ENCODE measurements around the gene S100A13.
"Not testable (repeated sequence)": the region's sequence is repeated elsewhere in the genome, so short reads cannot be mapped to it uniquely, and the experiment has no call there.

The S100A13 gene

DNA sequence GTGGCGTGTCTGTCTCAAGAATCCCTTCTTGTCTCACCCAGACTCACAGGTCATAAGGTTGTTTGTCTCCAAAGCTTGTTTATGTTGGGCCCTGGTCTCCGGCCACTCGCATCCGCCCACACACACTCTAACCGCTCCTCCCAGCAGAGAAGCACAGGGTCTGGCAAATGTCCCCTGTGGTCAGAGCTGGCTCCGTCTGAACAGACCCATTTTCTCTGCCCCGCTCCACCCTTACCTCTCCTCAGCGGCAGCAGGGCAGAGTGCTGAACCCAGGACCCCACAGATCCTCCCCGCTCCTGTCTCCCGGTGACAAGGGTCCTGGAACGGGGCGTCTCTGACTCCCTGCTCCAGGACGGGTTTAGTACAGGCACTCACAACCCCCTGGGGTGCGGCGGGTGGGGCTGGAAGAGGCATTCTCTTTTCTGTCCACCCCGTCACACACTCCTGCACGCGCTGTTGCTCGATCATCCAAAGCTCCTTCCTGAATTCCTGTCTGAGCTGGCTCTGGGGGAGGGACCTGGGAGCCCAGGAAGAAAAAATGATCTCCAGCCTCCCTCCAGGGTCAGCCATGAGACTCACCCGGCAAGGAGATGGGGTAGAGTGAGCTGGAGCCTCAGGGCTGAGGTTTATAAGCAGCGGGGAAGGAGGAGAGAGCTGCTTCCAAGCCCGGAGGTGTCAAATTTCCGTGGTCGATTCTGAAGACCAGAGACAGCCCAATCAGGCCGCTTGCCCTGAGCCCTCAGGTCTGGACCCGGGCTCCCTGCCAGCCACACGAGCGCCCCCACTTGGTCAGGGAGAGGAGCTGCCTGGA, at the start of gene S100A13:
TSS of gene S100A13 (minus strand) at position 602 of the 811 bp plus-strand sequence. CDS start 1,033 bp downstream, outside the sequence.
- DNase-seq (ENCODE audit: low read depth in 2 of 2), result peak; percentile 86 to 88

DNA sequence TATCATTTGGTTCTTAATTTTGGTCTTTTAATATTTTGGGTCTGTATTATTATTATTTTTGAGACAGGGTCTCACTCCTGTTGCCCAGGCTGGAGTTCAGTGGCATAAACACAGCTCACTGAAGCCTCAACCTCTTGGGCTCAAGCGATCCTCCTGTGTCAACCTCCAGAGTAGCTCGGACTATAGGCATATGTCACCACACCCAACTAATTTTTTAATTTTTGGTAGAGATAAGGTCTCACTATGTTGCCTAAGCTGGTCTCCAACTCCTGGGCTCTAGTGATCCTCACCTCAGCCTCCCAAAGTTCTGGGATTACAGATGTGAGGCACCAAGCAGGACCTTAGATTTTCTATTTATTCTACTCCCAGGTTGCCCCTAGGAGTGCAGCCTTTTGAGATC, 46.2 kb upstream of the S100A13 start:
- DNase-seq (ENCODE audit: low read depth in 2 of 2), result no peak

DNA sequence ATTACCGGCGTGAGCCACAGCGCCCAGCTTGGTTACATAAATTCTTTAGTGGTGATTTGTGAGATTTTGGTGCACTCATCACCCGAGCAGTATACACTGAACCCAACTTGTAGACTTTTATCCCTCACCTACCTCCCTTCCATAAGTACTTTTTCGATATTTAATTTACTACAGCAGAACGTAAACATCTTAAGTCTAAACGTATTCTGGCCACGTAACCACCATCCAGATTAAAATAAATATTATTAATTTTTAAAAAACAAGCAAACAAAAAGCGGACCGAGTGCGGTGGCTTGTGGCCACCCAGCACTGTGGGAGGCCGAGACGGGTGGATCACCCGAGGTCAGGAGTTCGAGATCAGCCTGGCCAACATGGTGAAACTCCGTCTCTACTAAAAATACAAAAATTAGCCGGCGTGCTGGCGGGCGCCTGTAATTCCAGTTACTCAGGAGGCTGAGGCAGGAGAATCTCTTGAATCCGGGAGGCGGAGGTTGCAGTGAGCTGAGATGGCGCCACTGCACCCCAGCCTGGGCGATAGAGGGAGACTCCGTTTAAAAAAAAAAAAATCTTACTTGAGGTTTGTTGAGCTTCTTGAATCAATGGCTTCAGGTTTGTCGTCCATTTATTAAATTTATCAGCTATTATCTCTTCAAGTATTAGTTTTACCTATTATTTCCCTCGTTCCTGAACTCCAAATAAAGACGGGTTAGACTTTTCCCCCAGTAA, 44.5 kb upstream of the S100A13 start:
- not testable (repeated sequence) for DNase-seq (ENCODE audit: low read depth in 2 of 2)

DNA sequence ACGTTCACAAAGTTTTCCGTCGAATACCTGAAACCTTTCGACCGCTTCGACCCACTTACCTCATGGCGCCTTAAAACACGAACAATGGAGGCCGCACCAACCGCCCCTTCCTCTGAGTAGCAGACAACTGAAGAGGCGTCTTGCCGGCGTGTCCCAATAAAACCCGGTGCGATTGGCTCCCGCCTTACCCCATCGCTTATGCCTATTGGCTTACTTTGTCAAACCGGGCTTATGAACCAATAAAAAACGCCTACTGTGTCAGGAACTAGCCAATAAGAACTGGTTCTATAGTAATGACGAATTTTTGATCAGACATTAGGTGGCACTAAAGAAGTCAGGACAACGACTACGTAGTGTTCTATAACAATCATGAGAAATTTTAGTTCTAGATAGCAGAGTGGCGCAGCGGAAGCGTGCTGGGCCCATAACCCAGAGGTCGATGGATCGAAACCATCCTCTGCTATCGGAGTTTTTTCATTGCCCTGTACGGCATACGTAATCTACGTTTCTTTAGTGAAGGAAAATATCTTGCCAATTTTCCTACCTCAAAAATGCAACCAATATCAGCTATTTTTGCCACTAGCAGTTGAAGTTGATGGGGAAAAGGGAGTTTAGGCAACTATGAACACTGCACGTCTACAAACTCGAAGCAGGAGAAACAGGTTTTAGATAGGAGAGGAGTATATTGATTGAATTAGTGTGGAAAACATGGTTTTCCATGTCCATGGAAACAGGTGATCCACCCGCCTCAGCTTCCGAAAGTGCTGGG, 43.7 kb upstream of the S100A13 start, which contains the start of gene ILF2:
TSS of gene ILF2 (minus strand) at position 135 of the 769 bp plus-strand sequence. CDS start at position 64, 71 bp downstream.
- DNase-seq (ENCODE audit: low read depth in 2 of 2), result peak; percentile 100

DNA sequence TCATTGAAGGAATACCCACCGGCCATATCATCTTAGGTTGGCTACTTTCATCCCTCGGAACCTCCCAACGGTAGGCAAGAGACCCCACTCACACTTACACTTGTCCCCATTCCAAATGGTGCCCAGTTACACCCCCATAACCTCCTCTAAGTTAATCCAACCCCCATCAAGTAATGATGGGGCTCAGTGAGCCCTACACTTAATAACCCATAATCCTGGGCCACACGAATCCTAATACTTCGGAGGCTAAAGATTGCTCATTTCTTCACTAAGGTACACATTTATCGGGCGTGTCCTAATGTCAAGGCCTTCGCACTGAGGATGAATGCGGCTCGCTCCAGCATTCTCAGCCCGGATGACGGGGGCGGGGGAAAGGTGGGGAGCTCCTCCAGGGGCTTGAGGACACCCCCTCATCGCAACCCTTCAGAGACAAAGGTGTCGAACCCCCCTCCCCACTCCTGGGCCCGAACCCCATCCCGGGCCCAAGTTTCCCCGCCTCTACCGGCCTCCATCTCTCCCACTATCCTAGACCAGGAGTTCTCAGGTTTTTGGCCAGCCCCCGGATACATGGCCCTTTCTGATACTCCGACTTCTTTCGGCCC, 43.1 kb upstream of the S100A13 start:
- DNase-seq (ENCODE audit: low read depth in 2 of 2), result no peak

DNA sequence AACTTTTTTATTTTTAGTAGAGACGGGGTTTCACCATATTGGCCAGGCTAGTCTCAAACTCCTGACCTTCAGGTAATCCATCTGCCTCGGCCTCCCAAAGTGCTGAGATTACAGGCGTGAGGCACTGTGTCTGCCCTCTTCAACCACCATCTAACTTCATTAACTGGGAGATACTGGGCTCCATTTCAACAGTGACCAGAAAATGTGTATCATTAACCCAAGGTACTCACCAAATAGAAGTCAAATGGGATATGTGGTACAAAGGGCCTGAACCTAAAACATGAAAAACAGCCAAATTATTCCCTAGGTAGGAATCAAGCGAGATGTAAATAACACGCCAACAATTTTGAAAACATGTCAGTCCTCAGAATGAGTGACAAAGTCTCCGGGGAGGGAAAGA, 42.3 kb upstream of the S100A13 start:
- no peak for DNase-seq (ENCODE audit: low read depth in 2 of 2)

DNA sequence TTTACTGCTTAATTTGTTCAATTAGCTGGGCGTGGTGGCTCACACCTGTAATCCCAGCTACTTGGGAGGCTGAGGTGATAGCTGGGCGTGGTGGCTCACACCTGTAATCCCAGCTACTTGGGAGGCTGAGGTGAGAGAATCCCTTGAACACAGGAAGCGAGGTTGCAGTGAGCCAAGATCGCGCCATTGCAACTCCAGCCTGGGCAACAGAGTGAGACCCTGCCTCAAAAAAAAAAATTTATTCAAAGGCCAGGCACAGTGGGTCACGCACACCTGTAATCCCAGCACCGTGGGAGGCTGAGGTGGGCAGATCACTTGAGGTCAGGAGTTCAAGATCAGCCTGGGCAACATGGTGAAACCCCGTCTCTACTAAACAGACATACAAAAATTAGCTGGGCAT, 41.4 kb upstream of the S100A13 start:
- DNase-seq (ENCODE audit: low read depth in 2 of 2), result not testable (repeated sequence)

DNA sequence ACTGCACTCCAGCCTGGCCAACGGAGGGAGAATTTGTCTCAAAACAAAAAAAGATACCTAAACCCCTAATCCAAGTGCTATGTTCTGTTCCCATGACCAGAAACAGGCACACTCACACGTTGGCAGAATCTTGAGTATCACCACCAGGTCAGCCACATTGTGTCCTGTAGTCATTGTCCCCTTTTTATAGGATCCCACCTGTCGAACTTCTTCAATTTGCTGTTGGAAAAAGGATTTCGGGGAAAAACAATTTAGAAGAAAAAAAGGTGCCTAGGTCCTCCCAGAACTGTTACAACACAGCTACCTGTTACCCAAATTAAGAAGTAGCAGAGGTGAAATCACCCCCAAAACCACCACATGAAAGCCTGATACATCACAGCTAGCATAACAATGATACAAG, 40.1 kb upstream of the S100A13 start:
- DNase-seq (ENCODE audit: low read depth in 2 of 2), result no peak

DNA sequence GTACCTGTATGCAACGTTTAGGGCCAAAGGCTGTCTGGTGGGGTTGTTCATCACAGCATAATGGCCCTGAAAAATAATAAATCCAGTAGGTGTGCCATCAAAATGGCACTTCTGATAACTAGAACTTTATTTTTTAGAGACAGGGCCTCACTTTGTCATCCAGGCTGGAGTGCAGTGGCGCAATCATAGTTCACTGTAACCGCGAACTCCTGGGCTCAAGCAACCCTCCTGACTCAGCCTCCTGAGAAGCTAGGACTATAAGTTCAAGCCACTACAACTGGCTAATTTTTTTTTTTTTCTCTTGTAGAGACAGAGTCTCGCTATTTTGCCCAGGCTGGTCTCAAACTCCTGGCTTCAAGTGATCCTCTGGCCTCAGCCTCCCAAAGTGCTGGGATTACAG, 35.9 kb upstream of the S100A13 start:
- no peak for DNase-seq (ENCODE audit: low read depth in 2 of 2)

DNA sequence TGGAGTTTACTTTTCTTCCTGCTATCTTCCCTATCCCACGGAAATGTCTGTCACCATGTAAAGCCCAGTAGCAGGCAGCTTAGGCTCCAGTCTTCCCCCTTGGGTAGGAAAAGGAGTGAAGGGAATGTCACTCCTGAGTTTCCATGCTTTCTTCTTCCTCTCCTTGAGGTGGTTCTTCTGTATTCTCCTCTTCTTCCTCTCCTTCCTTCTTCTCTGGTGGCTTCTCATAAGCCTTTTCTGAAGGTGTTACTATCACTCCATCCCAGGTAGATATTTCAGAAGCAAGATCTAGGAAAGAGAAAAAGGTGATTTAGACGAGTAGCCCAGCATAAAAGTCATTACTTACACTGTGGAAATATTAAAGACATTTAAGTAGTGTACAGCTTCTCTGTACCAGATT, 35.0 kb upstream of the S100A13 start:
- no peak for DNase-seq (ENCODE audit: low read depth in 2 of 2)

DNA sequence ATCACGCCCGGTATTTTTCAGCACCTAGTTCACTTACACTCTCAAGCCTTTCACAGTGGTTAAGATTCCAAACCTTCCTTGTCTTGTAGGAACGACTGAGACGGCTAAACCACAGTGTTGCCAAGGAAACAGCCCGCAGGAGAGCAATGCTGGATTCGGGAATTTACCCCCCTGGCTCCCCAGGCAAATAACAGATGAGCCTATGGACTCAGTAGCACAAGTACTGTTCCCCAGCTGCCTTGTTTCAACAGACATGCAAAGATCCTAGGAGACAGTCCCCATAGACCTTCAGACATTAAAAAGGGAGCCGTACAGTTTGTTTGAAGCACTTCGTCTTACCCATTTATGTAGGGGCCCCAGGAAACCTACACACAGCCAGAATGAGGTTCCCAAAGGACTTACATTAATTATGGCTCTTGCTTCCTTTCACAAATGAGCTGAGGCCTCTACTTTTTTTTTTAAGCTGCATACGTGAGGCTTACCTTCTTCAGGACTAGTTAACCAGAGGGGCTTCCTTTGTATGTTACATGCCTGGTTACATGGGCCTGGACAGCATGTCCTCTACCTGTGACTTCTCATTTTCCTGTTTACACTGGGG, 33.9 kb upstream of the S100A13 start:
- DNase-seq (ENCODE audit: low read depth in 2 of 2), result no peak

DNA sequence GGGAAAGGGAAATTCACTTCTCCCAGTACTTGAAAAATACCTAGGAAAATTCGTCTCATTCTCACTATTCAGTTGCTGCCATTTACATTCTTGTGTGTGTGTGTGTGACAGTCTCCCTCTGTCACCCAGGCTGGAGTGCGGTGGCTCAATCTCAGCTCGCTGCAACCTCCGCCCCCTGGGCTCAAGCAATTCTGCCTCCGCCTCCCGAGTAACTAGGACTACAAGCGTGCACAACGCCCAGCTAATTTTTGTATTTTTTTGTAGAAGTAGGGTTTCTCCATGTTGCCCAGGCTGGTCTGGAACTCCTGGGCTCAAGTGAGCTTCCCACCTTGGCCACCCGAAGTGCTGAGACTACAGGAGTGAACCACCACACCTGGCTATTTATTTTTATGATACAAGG, 32.4 kb upstream of the S100A13 start:
- no peak for DNase-seq (ENCODE audit: low read depth in 2 of 2)

DNA sequence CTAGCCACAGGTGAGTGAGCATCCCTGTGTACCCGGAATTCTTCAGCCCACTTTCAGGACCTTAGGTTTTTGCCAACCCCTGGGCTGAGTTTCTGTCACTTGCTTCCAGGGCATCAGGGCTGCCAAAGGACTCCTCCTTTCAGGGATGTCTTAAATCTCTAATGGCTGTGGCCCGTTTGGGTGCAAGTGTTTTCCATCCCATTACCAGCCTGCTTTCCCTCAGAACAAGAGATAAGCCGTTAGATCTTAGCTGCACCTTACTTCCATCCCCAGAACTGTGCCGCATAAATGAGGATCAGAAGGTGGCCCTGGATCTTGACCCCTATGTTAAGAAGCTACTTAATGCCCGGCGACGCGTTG, 31.9 kb upstream of the S100A13 start:
- no peak for DNase-seq (ENCODE audit: low read depth in 2 of 2)

DNA sequence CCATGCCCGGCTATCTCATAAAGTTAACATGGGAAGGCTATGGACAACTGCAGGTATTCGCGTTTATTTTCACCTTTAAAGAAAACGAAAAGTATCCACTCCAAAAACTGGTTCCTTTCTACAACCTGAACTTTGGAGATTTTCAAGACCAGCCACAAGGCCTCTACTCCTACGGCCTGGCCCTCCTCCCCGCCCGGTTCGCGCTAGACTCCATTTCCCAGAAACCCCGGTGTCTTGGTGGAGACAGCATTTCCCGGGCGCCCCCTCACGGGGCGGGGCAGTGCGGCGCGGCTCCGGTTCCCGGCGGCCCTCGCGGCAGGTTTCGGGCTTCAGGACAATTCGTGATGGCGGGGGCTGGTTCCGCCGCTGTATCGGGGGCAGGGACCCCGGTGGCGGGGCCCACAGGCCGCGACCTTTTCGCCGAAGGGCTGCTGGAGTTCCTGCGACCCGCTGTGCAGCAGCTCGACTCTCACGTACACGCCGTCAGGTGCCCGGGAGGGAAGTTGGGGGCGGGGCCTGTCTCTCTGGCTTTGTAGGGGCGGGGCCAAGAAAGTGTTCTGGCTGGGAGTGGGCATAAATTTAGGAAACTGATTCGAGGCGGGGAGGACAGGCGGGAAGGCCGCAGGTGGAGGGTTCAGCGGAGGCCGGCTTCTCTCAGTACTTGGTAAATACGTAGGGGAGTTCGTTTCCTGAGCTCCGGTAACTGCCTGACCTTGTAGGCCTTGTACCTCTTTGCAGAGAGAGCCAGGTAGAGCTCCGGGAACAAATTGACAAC, 31.3 kb upstream of the S100A13 start, which contains the start of gene SNAPIN:
TSS of gene SNAPIN (plus strand) at position 304 of the 775 bp plus-strand sequence. CDS start at position 345, 41 bp downstream.
- peak; percentile 67 to 73 for DNase-seq (ENCODE audit: low read depth in 2 of 2)

DNA sequence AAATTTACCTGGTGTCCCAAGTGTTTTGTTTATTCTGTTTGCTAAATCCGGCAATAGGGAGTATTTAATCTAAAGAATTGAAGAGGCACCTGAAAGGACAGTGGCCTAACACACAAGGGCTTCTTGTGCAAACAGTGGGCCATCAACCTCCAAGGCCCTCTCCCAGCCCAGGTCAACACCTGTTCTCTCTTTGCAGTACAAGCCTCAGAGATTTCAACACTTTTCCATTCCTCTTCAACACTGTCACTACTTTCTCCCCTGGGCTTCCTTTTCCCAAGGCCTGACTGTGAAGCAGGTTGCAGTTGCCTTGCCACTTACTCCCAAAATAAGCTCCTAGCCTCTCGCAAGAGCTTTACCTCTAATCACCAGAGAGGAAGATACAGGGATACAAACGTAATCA, 28.0 kb upstream of the S100A13 start:
- DNase-seq (ENCODE audit: low read depth in 2 of 2), result no peak

DNA sequence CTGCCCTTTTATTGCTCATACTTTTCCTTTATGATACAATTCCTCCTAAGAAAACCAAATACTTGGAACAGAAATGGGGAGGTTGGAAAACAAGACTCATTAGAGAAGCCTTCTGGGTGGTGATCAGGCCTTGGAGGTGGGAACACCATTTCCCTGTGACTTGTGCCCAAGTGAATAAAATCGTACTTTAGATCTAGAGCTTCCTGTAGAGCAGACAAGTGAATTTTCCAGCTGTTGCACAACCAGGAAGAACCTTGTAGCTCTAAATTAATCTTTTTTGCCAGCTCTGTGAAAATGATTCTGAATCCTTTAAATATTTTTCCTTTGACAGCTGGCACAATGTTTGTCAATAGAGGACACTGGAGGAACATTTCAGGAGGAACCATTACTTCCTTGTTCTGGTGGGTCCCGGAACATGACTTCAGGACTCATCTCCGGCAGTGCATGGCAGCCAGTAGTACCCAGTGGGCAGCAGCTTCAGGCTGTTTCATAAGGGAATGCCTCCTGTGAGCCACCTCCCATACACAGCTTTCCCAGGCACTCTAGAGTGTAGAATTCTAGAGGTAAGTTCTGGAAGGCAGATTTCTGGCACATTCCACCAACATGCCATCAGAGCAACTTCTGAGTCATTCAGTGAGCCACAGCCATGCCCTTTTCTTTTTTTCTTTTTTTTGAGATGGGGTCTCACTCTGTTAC, 25.6 kb upstream of the S100A13 start:
- DNase-seq (ENCODE audit: low read depth in 2 of 2), result no peak

DNA sequence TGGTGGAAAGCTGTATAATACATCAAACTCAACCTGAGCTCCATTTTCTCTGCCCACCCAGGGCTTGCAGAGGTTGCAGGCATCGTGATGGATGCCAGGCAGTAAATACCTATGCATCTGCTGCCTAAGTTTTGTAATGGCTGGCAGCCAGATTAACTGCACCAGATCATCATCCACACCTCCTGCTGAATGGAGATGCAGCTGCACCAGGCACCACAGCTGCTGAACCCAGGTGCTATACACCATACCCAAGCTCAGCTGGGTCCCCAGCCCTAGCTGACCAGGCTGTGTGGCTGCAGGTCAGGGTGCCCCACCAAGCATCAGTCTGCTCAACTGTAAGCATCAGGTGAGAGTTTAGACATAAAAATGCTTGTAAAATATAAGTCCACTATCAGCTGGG, 24.5 kb upstream of the S100A13 start:
- DNase-seq (ENCODE audit: low read depth in 2 of 2), result no peak

DNA sequence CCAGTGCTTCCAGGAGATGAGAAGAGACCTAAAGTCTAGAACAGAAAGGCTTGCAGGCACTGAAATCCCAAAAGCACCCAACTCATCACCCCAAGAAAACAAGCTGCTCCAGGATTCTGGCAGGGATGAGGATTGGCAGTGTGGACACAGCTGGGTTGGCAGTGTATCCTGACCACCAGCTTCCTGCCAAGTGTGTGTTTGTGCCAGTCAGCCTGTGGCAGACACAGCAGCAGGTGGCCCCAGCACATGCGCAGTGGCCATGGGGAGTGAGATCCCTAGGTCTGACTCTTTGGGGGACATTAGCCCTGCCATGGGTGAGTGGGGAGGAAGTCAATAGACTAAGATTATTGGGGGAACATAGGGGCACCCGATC, 22.5 kb upstream of the S100A13 start:
- no peak for DNase-seq (ENCODE audit: low read depth in 2 of 2)

DNA sequence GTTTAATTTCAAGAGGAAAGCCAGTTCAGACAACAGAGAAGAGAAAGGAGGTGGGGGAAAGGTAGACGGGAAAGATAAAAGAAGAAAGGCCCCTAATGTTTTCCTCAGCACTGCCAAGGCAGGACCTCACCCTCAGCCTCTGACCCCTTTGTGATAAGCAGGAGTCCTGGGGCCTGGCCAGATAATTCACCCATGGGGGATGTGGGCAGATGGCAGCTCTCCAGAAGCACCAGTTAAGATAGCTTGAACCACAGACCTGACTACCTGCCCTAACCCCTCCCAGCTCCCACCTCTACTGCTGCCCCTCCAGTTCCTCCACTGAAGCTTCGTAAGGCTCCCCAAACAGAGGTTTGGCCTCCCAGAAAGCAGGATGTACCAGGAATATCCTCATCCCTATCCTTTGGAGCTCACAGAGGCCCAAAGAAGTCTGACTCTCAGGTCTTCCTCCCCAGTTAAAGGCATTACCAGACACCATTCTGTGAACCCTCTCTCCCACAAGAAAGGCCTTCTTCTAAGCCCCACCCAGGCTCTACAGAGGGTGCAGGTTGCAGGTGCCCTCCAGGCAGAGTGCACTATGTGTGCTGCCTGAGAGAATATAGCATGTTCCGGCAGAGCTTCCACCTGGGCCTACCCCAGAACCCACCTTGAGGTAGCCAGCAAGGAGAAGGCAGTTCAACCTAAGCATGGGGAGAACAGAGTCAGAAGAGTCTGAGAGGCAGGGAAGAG, 22.0 kb upstream of the S100A13 start:
- no peak for DNase-seq (ENCODE audit: low read depth in 2 of 2)

Measured in fibroblast of skin of left quadriceps (primary cell).